Measurements from ENCODE around the gene EIF2B2. TPM values are rescaled to one million over a fixed set of nuclear protein-coding genes. Genes with fewer than 3 reads are reported as not detected.

Gene EIF2B2
- total RNA-seq, 2 donors from 2014 or later: 35.0 to 41.6 TPM

DNA sequence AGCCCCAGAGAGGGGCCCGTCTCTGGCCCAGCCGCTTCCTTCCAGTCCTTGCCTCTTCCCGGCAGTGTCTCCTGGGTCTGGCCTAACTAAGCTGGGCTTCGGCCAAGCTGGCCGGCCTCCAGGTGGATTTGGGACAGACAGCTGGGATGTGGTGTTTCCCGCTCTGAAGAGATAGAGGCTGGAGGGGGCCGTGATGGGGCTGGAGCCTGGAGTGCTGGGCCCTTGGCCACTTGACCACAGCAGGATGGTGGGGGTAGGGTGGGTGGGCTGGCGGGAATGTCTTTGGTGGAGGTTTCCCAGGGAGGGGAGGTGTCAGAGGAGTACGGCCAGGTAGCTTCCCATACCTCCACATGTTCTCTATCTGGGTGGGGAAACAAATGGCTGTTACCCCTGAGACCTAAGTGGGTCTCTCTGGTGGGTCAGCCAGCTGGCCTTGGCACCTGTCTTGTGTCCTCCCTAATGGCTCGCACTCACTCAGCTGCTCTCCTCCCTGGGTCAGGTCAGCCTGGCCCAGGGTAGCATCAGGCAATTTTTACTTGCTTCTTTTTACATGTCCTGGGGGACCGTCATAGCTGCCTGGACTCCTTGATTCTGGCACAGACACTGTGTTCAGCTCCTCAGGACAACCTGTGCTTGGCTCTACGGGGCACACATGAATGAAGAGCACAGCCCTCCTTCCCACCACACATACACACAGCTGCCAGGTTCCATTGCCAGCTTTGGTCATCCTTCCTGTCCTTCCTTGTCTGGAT is 27.5 kb upstream of the EIF2B2 start:
- H3K36me3 Mint-ChIP-seq (ENCODE audit: low read depth): no peaks in the 10 kb centered on the region
- TF ChIP-seq, protein P1, sequence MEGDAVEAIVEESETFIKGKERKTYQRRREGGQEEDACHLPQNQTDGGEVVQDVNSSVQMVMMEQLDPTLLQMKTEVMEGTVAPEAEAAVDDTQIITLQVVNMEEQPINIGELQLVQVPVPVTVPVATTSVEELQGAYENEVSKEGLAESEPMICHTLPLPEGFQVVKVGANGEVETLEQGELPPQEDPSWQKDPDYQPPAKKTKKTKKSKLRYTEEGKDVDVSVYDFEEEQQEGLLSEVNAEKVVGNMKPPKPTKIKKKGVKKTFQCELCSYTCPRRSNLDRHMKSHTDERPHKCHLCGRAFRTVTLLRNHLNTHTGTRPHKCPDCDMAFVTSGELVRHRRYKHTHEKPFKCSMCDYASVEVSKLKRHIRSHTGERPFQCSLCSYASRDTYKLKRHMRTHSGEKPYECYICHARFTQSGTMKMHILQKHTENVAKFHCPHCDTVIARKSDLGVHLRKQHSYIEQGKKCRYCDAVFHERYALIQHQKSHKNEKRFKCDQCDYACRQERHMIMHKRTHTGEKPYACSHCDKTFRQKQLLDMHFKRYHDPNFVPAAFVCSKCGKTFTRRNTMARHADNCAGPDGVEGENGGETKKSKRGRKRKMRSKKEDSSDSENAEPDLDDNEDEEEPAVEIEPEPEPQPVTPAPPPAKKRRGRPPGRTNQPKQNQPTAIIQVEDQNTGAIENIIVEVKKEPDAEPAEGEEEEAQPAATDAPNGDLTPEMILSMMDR (conservative IDR thresholded peaks at IDR 0.05): no peak
- H3K9me3 Mint-ChIP-seq: no peaks in the 10 kb centered on the region
- Histone ChIP-seq H3K36me3 (ENCODE audit: control insufficient read depth, insufficient read depth, low read length) (no peaks in the 10 kb centered on the region), H3K4me3 (ENCODE audit: low read length) (no peak overlapping the region), H3K9ac (ENCODE audit: extremely low read depth, low read length, poor library complexity, severe bottlenecking) (no peak overlapping the region), H3K9me3 (ENCODE audit: control insufficient read depth, low read length) (no peaks in the 10 kb centered on the region), H3K27me3 (ENCODE audit: control insufficient read depth, insufficient read depth, low read length, poor library complexity, severe bottlenecking) (no peaks in the 10 kb centered on the region), H3K27ac (ENCODE audit: low read depth, low read length) (no peak overlapping the region), H3K4me1 (ENCODE audit: control insufficient read depth, insufficient read depth, low read length) (peaks cover 17% of the 10 kb centered on the region)
- peaks cover 23% of the 10 kb centered on the region for H3K4me1 Mint-ChIP-seq
- no peak overlapping the region for H3K27ac Mint-ChIP-seq
- no peak for DNase-seq
- WGBS, 2 experiments (ENCODE audit: insufficient coverage in 1 of 2, insufficient read length in 1 of 2): 84% methylated on average over 8 to 11 of the region's 12 CpGs
- H3K27me3 Mint-ChIP-seq (ENCODE audit: insufficient read depth): peaks cover 2% of the 10 kb centered on the region
- H3K4me3 Mint-ChIP-seq: no peak overlapping the region

DNA sequence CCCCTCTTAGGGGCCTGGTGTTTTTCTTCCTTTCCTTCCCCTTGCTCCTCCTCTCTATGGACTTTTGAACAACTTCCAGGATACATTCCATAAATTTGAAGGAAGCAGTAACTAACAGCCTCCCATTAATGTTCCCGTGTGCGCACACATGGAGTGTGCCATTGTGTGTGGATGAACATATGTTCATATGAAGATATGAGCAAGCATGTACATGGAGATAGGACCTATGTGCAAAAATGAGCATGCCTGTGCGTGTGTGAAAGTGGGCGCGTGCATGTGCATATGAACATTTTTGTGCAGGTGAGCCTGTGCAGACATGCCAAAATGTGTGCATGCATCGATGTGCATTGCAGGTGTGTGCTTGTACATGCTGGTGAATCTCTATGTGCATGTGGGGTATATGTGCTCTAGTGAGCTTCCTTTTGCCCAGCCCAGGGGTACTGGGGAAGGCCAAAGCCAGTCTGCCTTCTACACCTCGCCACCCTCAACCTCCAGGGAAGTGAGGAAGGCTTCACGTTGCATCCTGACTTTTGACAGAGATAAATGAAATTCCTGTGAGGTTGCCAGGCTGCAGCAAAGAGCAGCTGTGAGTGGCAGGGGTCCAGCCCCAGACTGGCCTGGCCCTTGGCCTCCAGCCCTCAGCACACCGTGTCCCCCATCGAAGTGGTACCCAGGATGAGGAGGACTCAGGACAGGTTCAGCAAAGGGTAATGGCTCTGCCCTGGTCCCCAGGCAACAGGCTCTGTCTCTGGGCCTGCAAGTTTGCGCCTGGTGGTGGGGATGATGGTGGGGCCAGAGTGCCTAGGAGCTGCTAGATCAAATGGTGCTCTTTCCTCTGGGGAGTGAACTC is 26.2 kb upstream of the EIF2B2 start:
- Histone ChIP-seq H3K9me3 (ENCODE audit: control insufficient read depth, low read length) (no peaks in the 10 kb centered on the region), H3K27ac (ENCODE audit: low read depth, low read length) (no peak overlapping the region), H3K9ac (ENCODE audit: extremely low read depth, low read length, poor library complexity, severe bottlenecking) (no peak overlapping the region), H3K4me3 (ENCODE audit: low read length) (no peak overlapping the region), H3K27me3 (ENCODE audit: control insufficient read depth, insufficient read depth, low read length, poor library complexity, severe bottlenecking) (no peaks in the 10 kb centered on the region), H3K36me3 (ENCODE audit: control insufficient read depth, insufficient read depth, low read length) (no peaks in the 10 kb centered on the region), H3K4me1 (ENCODE audit: control insufficient read depth, insufficient read depth, low read length) (peaks cover 25% of the 10 kb centered on the region)
- WGBS, 2 experiments (ENCODE audit: insufficient coverage in 1 of 2, insufficient read length in 1 of 2): 92 to 93% methylated on average over 7 to 11 of the region's 11 CpGs
- no peak overlapping the region for H3K27ac Mint-ChIP-seq
- H3K9me3 Mint-ChIP-seq: no peaks in the 10 kb centered on the region
- no peak overlapping the region for H3K4me3 Mint-ChIP-seq
- no peaks in the 10 kb centered on the region for H3K36me3 Mint-ChIP-seq (ENCODE audit: low read depth)
- H3K4me1 Mint-ChIP-seq: peaks cover 32% of the 10 kb centered on the region
- peaks cover 2% of the 10 kb centered on the region for H3K27me3 Mint-ChIP-seq (ENCODE audit: insufficient read depth)
- no peak for DNase-seq
- TF ChIP-seq, protein P1 (conservative IDR thresholded peaks at IDR 0.05): no peak

- Mint-ChIP-seq H3K27ac (no peak overlapping the region), H3K4me3 (no peak overlapping the region), H3K27me3 (ENCODE audit: insufficient read depth) (peaks cover 2% of the 10 kb centered on the region), H3K4me1 (peaks cover 32% of the 10 kb centered on the region), H3K36me3 (ENCODE audit: low read depth) (no peaks in the 10 kb centered on the region), H3K9me3 (no peaks in the 10 kb centered on the region)
- WGBS, 2 experiments (ENCODE audit: insufficient coverage in 1 of 2, insufficient read length in 1 of 2): 92 to 95% methylated on average over 4 to 12 of the region's 12 CpGs
- Histone ChIP-seq H3K27ac (ENCODE audit: low read depth, low read length) (no peak overlapping the region), H3K27me3 (ENCODE audit: control insufficient read depth, insufficient read depth, low read length, poor library complexity, severe bottlenecking) (no peaks in the 10 kb centered on the region), H3K4me1 (ENCODE audit: control insufficient read depth, insufficient read depth, low read length) (peaks cover 25% of the 10 kb centered on the region), H3K36me3 (ENCODE audit: control insufficient read depth, insufficient read depth, low read length) (no peaks in the 10 kb centered on the region), H3K9me3 (ENCODE audit: control insufficient read depth, low read length) (no peaks in the 10 kb centered on the region), H3K4me3 (ENCODE audit: low read length) (no peak overlapping the region), H3K9ac (ENCODE audit: extremely low read depth, low read length, poor library complexity, severe bottlenecking) (no peak overlapping the region)
- no peak for DNase-seq
- TF ChIP-seq, protein P1 (conservative IDR thresholded peaks at IDR 0.05): no peak
Measured at GRCh38 chr14:74977164-74977900, 25.4 kb upstream of the EIF2B2 start.
